HG02981 (cell line): Measurements from ENCODE around the gene SUN5.

Source experiments
- ATAC-seq: cut with Tn5 transposase; IDR thresholded peaks from one replicate; pipeline ENCODE4 v1.9.1; 2021; ENCODE audit warnings: mild to moderate bottlenecking, moderate library complexity; ENCODE audit not compliant: unreplicated experiment

SUN5 gene

DNA sequence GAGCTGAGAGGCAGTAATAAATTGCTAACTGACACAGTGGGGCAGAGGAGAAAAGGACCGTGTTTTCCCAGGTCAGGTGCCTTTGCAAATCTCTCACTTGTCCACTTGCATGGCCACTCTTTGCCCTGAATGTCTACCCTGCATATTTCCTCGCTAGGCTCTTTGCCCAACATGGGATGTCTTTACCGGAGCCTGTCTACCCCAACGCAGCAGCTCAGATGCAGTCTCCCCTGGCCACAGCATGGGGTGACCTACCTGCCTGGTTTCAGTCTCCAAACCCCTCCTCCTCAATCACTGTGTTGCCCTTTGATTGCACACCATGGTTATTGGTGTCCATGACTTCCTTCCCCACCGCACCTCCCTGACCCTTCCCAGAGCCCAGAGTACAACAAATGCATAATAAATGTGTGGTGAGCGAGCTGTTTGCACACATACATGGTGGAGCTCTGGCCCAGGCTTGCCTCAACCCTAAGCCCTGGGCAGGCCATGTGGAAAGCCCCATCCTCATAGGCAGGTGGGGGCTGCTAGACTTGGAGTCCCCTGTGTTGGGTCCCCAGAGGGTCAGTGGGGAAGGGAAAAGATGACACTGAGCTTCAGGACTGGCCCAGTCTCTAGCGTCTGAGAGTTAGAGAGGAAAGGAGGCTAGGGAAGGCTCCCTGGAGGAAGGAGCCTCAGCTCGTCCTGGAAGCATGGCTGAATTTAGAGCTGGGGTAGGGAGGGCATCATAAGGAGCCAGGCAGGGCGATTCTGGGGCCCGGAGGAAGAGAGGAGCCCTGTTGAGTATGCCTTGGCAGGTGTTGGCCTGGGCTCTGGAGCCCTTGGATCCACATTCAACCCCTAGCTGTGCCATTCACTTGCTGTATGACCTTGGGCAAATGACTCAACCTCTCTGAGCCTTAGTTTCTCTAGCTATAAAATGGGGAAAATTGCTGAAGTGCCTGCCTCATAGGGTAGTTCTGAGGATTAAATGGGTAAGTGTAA, 22.8 kb upstream of the SUN5 start:
- ATAC-seq, result no peak

- ATAC-seq, result no peak
Measured at GRCh38 chr20:33026072-33026778, 22.0 kb upstream of the SUN5 start.

DNA sequence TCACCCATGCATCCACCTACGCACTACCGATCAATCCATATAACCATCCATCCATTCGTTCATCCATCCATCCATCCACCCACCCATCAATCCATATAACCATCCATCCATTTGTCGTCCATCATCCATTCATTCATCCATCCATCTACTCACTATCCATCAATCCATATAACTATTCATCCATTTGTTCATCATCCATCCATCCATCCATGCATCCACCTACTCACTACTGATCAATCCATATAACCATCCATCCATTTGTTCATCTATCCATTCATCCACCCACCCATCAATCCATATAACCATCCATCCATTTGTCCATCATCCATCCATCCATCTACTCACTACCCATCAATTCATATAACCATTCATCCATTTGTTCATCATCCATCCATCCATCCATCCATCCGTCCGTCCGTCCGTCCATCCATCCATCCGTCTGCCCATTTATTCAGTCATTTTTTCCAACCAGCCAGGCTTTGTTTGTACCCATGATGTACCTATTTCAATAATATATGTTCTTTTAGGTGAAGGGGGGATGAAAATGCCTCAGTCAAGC, 21.2 kb upstream of the SUN5 start:
- no peak for ATAC-seq

DNA sequence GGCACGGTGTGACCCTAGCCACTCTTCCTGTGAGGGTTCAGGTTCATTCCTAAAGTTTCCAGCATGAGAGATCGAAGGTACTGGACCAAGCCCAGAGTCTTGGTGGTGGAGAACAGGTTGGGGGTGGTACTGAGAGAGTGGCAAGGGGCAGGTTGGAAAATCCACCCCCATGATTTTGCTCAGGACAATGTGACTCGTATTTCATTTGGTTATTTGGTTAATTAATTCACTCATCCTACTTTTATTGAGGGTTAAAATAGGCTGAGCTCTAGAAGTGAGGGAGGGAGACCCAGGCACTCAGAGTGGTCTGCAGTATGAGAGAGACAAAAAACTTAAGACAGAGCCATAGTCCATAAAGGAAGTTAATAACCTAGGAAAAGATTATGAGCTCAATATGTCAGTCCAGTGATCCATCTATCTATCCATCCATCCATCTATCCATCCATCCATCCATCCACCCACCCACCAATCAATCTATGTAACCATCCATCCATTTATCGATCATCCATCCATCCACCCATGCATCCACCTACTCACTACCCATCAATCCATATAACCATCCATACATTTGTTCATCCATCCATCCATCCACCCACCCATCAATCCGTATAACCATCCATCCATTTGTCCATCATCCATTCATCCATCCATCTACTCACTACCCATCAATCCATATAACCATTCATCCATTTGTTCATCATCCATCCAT, 20.5 kb upstream of the SUN5 start:
- ATAC-seq, result no peak

DNA sequence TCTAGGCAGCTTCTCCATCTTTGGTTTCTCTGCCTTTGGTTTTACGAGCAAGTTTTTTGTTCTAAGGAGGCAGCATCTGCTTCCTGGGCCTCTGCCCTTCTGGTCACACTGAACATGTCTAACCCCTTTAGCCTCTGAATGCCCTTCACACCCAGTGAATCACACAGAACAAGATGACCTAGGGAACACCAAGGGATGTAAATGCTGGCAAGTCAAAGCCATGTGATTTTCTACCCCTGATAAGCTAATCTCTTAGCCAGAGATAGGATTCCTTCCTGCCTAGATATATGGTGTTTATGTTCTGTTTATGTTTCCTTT, 20.0 kb upstream of the SUN5 start:
- no peak for ATAC-seq

DNA sequence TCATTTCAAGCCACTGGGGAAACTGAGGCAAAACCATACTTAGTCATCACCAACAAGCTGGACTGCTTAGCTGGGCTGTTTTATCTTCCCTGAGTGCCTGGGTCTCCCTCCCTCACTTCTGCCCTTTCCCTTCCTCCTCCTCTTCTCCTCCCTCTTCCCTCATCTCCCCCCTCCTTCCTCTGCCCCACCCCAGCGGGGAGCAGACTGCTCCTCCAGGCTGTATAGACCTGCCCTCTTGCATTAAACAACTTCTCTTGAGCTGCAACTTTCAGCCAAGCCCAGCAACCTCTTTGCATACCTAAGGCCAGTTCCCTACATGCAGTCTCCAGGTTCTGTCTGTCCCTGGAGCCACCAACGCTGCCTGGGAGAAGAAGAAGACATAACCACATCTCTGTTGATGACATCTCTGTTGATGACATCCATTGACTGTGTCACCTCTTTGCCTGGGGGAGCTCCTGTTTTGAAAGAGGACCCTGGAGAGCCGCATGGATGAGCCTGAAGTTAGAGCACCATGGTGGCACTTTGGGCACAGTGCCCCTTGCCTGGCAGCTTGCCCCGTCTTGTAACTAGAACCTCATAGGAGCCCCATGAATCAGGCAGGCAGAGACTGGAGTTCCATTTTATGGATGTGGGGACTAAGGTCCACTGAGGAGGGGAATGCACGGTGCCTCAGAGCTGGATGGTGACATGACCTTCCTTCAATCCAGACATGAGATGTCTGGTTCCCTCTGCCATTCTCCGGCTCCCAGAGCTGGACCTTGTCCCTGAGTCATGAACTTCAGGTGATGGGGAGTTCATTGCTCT, 19.4 kb upstream of the SUN5 start:
- ATAC-seq, result no peak

DNA sequence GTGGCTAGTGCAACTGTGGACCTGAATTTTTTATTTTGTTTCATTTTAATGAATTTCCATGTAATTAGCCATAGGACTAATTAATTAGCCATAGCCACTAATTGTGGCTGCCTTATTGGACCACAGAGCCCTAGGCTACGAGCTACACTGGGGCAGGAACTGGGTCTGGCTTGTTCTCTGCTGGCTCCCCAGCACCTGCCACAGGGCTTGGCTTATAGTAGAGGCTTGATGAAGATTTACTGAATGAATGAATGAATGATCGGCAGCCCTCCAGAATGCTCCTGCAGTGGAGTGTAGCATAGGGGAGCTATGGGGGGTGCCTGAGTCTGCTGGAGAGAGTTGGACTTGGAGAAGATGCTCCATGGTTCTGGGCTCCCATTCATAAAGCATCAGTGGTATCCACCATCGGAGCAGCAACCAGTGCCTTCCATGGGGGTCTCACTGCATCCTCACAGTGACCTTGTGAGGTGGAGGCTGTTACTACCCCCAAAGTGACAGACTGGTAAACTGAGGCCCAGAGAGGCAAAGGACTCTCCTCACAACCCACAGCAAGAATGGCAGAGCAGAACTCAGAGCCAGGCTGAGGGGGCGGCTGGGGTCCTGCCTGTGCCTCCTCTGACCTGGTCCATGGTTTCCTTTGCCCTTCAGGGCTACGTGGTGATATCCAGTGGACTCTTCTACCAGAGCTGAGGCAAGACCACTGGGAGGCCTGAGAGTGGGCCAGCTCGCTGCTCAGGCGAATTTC, 18.6 kb upstream of the SUN5 start:
- ATAC-seq, result no peak

- ATAC-seq, result no peak
Measured at GRCh38 chr20:33022289-33022688, 18.1 kb upstream of the SUN5 start.

DNA sequence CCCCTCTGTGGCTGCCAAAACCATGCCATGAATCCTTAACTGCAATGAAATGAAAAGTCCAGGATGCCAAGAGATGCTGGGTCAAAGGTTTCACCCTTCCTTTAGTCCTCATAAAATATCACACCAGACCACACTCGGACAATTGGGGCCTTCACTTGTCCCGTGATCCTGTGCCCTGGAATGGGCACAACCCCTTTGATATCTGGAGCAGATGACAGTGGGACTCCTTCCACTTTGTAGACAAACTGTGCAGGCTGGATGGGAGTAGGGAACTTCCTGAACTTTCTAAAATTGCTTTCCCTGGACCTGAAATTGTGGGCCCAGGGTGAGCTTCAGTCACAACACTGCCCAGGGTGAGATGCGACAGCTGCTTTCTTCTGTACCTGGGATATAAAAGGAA, 17.6 kb upstream of the SUN5 start:
- no peak for ATAC-seq

- no peak for ATAC-seq
Measured at GRCh38 chr20:33020278-33021161, 16.3 kb upstream of the SUN5 start.

GRCh38 chr20:33019465-33020277, 15.4 kb upstream of the SUN5 start:
- no peak for ATAC-seq

DNA sequence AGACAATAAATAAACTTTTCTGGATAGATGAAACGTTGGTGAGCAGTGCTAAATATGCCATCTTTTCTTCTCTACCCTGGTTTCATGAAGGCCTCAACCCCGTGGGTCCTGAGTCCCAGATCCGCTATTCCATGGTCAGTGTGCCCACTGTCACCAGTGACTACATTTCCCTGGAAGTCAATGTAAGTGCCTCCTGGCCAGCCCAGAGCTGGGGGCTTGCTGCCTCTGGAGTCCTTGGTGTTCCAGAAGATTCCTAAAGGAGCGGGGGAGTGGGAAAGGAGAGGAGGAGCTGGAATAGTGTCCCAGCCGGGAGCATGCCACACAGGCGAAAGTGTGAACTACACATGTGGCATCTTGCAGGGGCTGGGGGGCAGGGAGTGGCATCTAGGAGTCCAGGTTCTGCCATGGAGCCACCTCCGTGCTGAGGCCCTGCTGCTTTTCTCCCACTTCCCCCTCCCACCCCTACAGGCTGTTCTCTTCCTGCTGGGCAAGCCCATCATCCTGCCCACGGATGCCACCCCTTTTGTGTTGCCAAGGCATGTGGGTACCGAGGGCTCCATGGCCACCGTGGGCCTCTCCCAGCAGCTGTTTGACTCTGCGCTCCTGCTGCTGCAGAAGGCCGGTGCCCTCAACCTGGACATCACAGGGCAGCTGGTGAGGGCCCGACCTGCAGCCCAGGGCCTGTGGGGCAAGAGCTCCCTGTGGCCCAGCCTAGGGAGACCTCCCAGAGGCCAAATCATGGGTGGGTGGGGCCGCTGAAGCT, 14.1 kb upstream of the SUN5 start:
- ATAC-seq, result no peak

- no peak for ATAC-seq
Measured at GRCh38 chr20:33017542-33017941, 13.3 kb upstream of the SUN5 start.

DNA sequence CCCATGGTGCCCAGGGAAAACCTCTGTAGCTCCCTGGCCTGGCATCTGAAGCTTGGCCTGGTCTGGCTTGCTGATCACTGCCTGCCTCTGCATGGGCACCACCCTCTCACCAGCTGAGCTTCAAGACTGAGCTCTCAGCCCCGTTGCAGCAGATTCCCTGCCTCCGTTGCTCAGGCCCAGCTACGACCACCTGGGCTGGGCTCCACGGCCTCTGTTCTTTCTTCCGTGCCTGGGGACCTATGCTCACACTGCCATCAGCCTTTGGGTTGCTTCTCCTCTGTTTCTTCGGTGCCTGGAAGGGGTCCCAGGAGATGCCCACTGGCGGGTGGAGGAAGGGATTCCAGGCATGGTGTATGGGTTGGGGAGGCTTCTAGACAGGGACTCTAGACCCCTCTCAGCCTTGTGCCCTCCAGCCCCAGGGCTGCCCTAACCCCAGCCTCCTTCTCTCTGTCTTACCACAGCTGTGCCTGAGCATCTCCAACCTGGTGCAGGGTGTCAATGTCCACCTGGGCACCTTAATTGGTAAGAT, 12.4 kb upstream of the SUN5 start:
- ATAC-seq, result no peak

- no peak for ATAC-seq
Measured at GRCh38 chr20:33015700-33016580, 11.7 kb upstream of the SUN5 start.

DNA sequence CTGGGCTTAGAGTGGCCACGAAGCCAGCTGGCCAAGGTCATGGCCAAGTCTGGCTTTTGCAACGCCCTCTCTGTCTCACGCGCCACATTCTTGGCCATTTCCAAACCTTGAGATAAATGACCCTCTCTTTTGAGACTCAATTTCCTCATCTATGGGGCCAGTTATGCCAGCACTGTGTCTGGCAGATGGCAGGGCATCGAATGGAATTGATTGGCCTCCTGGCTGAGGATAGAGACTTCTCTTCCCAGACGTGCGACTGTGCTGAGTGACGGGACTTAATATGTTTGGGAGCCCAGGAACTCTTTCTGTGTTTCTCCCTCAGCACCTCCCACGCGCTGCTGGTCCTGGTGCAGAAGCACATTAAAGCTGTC, 10.9 kb upstream of the SUN5 start:
- ATAC-seq, result no peak
